GM23338 (cell line): ENCODE results near the gene C5orf22. TPM values are rescaled to one million over a fixed set of nuclear protein-coding genes. Genes with fewer than 3 reads are reported as not detected.

ENCODE experiments used
- ATAC-seq: fragments of 200-7000 bp; cut with Tn5 transposase; 3 replicates; pipeline ENCODE4 v1.9.1; 2020
- DNase-seq: peaks from one replicate; pipeline ENCODE4 v3.0.0-alpha.2; 2015; ENCODE audit warnings: low spot score
- H2AFZ ChIP-seq: fragments of 200-600 bp; sonication (generic); 2 replicates; pipeline ENCODE4 v1.8.0; 2016; ENCODE audit warnings: antibody characterized with exemption, mild to moderate bottlenecking, moderate library complexity
- H3F3A ChIP-seq: fragments of 200-600 bp; sonication (generic); replicated peaks from 2 replicates; pipeline ENCODE4 v1.8.0; 2017; ENCODE audit warnings: antibody characterized with exemption, mixed run types, low read depth
- H3K27ac ChIP-seq: fragments of 200-600 bp; sonication (generic); 2 replicates; pipeline ENCODE4 v1.6.1; 2016; ENCODE audit warnings: low read depth
- H3K27me3 ChIP-seq: fragments of 200-600 bp; sonication (generic); 2 replicates; pipeline ENCODE4 v1.8.0; 2016; ENCODE audit warnings: mild to moderate bottlenecking, mixed run types, moderate library complexity; ENCODE audit not compliant: insufficient read depth
- H3K36me3 ChIP-seq: fragments of 200-600 bp; sonication (generic); 2 replicates; pipeline ENCODE4 v1.8.0; 2016; ENCODE audit warnings: mild to moderate bottlenecking; ENCODE audit not compliant: insufficient read depth
- H3K4me1 ChIP-seq: fragments of 200-600 bp; sonication (generic); 2 replicates; pipeline ENCODE4 v1.8.0; 2016; ENCODE audit warnings: mild to moderate bottlenecking, moderate library complexity; ENCODE audit not compliant: insufficient read depth
- H3K4me2 ChIP-seq: fragments of 200-600 bp; sonication (generic); 2 replicates; pipeline ENCODE4 v1.7.1; 2017; ENCODE audit warnings: mixed run types
- H3K4me3 ChIP-seq: fragments of 200-600 bp; sonication (generic); 2 replicates; pipeline ENCODE4 v1.6.1; 2016; ENCODE audit warnings: mixed run types
- H3K79me2 ChIP-seq: fragments of 200-600 bp; sonication (generic); replicated peaks from 2 replicates; pipeline ENCODE4 v1.8.0; 2017; ENCODE audit warnings: mild to moderate bottlenecking; ENCODE audit not compliant: insufficient read depth
- H3K9me2 ChIP-seq: fragments of 200-600 bp; sonication (generic); 2 replicates; pipeline ENCODE4 v1.8.0; 2017; ENCODE audit not compliant: insufficient read depth
- H4K20me1 ChIP-seq: fragments of 200-600 bp; sonication (generic); replicated peaks from 2 replicates; pipeline ENCODE4 v1.8.0; 2017; ENCODE audit warnings: mild to moderate bottlenecking; ENCODE audit not compliant: insufficient read depth
- H3K27ac Mint-ChIP-seq: 2 replicates; pipeline ENCODE4 v1.8.0; 2020; ENCODE audit warnings: inconsistent platforms, mild to moderate bottlenecking, moderate library complexity, mixed read lengths
- H3K27me3 Mint-ChIP-seq: 3 replicates; pipeline ENCODE4 v1.8.0; 2022; ENCODE audit warnings: low read depth, mild to moderate bottlenecking, moderate library complexity, mixed read lengths, inconsistent platforms; ENCODE audit not compliant: insufficient read depth, poor library complexity
- H3K36me3 Mint-ChIP-seq: 3 replicates; pipeline ENCODE4 v1.8.0; 2021; ENCODE audit warnings: low read depth, mild to moderate bottlenecking, inconsistent platforms, moderate library complexity, mixed read lengths
- H3K4me1 Mint-ChIP-seq: 3 replicates; pipeline ENCODE4 v1.8.0; 2020; ENCODE audit warnings: mild to moderate bottlenecking, inconsistent platforms, mixed read lengths
- H3K4me3 Mint-ChIP-seq: 3 replicates; pipeline ENCODE4 v1.8.0; 2021; ENCODE audit warnings: moderate library complexity, mild to moderate bottlenecking, inconsistent platforms, mixed read lengths
- H3K9me3 Mint-ChIP-seq: 3 replicates; pipeline ENCODE4 v1.8.0; 2020; ENCODE audit warnings: moderate library complexity, mild to moderate bottlenecking, inconsistent platforms, mixed read lengths
- CREB1 ChIP-seq: fragments of 250-450 bp; sonication (Bioruptor Pico); IDR thresholded peaks from 2 replicates; pipeline ENCODE4 v1.5.0; 2020; ENCODE audit warnings: low read depth, mild to moderate bottlenecking, moderate library complexity
- EZH2 ChIP-seq: fragments of 200-600 bp; sonication (generic); IDR thresholded peaks from one replicate; pipeline ENCODE4 v1.8.0; 2017; ENCODE audit warnings: antibody characterized with exemption, mild to moderate bottlenecking, low read depth; ENCODE audit not compliant: unreplicated experiment
- EZH2phosphoT487 ChIP-seq: fragments of 200-600 bp; sonication (generic); IDR thresholded peaks from one replicate; pipeline ENCODE4 v1.8.1; 2018; ENCODE audit warnings: antibody characterized with exemption; ENCODE audit not compliant: unreplicated experiment
- JUNB ChIP-seq: IDR thresholded peaks from one replicate; pipeline ENCODE4 v1.6.1; 2016; ENCODE audit warnings: antibody characterized with exemption; ENCODE audit not compliant: unreplicated experiment
- NANOG ChIP-seq: IDR thresholded peaks from 2 replicates; pipeline ENCODE4 v1.6.1; 2016; ENCODE audit warnings: antibody characterized with exemption, borderline replicate concordance
- POLR2AphosphoS5 ChIP-seq: IDR thresholded peaks from 2 replicates; pipeline ENCODE4 v1.6.1; 2016; ENCODE audit warnings: antibody characterized with exemption, low read depth
- REST ChIP-seq: IDR thresholded peaks from one replicate; pipeline ENCODE4 v1.6.1; 2018; ENCODE audit warnings: antibody characterized with exemption; ENCODE audit not compliant: unreplicated experiment
- STAT1 ChIP-seq: IDR thresholded peaks from one replicate; pipeline ENCODE4 v1.6.1; 2016; ENCODE audit warnings: antibody characterized with exemption; ENCODE audit not compliant: unreplicated experiment
- ZNF114 ChIP-seq: fragments of 250-450 bp; sonication (Bioruptor Pico); IDR thresholded peaks from 2 replicates; pipeline ENCODE4 v1.5.0; 2020; ENCODE audit warnings: mild to moderate bottlenecking, moderate library complexity
- ZNF331 ChIP-seq: fragments of 250-450 bp; sonication (Bioruptor Pico); IDR thresholded peaks from 2 replicates; pipeline ENCODE4 v1.5.0; 2020; ENCODE audit warnings: low read depth, mild to moderate bottlenecking, moderate library complexity
- polyA plus RNA-seq: library from polyadenylated mRNA; unstranded; fragments of >200 nt; fragmentation: Nextera tagmentation; extraction: Ambion mirVana; gene quantifications from 2 replicates; pipeline ENCODE4 v1.2.1, GENCODE V29; 2016
- total RNA-seq: library from RNA; depleted of rRNA; stranded (reverse); fragments of >200 nt; shearing (Covaris generic); gene quantifications from 2 replicates; pipeline ENCODE4 v1.2.3, GENCODE V29; 2014
- TF ChIP-seq, protein P1 (sequence below): fragments of 250-450 bp; sonication (Bioruptor Pico); IDR thresholded peaks from 2 replicates; pipeline ENCODE4 v1.5.0; 2020; ENCODE audit warnings: mild to moderate bottlenecking, moderate library complexity
- TF ChIP-seq, protein P2 (sequence below), 2 experiments: fragments of 200-600 bp in 1 of 2; sonication (generic) in 1 of 2; conservative IDR thresholded peaks; 2 replicates each; pipeline versions ENCODE4 v1.5.1 to v1.6.1; 2016 to 2017; ENCODE audit warnings: antibody characterized with exemption in 2 of 2, low read depth in 2 of 2, mild to moderate bottlenecking in 2 of 2, moderate library complexity in 1 of 2
- TF ChIP-seq, protein P3 (sequence below): IDR thresholded peaks from 2 replicates; pipeline ENCODE4 v1.6.1; 2016; ENCODE audit warnings: antibody characterized with exemption

C5orf22 gene
- total and polyA plus RNA-seq, 2 experiments from 2014 or later: 13.6 to 30.9 TPM

DNA sequence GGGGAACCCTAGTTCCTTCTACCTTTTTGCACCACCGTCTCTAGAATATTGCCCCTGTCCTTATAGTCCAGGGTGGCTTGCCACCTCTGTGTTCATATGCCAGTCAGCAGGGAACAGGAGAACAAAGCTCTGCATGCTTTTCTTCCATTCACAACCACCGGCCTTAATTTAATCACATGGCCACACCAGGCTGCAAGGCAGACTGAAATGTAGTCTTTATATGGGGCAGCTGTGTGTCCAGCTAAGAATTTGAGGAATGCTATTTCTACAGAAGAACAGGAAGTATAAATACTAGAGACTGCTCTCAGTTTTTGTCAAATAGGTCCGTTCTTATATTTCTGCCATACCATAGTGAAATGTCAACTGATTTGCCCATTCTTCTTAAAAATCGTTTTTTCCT is 5.8 kb downstream of the C5orf22 start:
- peaks cover 10% of the 10 kb centered on the region for H3K4me1 Mint-ChIP-seq
- DNase-seq (no peak), ATAC-seq (no peak)
- no peak overlapping the region for H3K4me3 Mint-ChIP-seq
- TF ChIP-seq, protein P1, sequence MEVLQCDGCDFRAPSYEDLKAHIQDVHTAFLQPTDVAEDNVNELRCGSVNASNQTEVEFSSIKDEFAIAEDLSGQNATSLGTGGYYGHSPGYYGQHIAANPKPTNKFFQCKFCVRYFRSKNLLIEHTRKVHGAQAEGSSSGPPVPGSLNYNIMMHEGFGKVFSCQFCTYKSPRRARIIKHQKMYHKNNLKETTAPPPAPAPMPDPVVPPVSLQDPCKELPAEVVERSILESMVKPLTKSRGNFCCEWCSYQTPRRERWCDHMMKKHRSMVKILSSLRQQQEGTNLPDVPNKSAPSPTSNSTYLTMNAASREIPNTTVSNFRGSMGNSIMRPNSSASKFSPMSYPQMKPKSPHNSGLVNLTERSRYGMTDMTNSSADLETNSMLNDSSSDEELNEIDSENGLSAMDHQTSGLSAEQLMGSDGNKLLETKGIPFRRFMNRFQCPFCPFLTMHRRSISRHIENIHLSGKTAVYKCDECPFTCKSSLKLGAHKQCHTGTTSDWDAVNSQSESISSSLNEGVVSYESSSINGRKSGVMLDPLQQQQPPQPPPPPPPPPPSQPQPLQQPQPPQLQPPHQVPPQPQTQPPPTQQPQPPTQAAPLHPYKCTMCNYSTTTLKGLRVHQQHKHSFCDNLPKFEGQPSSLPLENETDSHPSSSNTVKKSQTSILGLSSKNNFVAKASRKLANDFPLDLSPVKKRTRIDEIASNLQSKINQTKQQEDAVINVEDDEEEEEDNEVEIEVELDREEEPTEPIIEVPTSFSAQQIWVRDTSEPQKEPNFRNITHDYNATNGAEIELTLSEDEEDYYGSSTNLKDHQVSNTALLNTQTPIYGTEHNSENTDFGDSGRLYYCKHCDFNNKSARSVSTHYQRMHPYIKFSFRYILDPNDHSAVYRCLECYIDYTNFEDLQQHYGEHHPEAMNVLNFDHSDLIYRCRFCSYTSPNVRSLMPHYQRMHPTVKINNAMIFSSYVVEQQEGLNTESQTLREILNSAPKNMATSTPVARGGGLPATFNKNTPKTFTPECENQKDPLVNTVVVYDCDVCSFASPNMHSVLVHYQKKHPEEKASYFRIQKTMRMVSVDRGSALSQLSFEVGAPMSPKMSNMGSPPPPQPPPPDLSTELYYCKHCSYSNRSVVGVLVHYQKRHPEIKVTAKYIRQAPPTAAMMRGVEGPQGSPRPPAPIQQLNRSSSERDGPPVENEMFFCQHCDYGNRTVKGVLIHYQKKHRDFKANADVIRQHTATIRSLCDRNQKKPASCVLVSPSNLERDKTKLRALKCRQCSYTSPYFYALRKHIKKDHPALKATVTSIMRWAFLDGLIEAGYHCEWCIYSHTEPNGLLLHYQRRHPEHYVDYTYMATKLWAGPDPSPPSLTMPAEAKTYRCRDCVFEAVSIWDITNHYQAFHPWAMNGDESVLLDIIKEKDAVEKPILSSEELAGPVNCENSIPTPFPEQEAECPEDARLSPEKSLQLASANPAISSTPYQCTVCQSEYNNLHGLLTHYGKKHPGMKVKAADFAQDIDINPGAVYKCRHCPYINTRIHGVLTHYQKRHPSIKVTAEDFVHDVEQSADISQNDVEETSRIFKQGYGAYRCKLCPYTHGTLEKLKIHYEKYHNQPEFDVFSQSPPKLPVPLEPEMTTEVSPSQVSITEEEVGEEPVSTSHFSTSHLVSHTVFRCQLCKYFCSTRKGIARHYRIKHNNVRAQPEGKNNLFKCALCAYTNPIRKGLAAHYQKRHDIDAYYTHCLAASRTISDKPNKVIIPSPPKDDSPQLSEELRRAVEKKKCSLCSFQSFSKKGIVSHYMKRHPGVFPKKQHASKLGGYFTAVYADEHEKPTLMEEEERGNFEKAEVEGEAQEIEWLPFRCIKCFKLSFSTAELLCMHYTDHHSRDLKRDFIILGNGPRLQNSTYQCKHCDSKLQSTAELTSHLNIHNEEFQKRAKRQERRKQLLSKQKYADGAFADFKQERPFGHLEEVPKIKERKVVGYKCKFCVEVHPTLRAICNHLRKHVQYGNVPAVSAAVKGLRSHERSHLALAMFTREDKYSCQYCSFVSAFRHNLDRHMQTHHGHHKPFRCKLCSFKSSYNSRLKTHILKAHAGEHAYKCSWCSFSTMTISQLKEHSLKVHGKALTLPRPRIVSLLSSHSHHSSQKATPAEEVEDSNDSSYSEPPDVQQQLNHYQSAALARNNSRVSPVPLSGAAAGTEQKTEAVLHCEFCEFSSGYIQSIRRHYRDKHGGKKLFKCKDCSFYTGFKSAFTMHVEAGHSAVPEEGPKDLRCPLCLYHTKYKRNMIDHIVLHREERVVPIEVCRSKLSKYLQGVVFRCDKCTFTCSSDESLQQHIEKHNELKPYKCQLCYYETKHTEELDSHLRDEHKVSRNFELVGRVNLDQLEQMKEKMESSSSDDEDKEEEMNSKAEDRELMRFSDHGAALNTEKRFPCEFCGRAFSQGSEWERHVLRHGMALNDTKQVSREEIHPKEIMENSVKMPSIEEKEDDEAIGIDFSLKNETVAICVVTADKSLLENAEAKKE (CRISPR knock-in tag): no peak
- no peak for TF ChIP-seq ZNF114
- TF ChIP-seq POLR2AphosphoS5: no peak
- TF ChIP-seq, protein P2, sequence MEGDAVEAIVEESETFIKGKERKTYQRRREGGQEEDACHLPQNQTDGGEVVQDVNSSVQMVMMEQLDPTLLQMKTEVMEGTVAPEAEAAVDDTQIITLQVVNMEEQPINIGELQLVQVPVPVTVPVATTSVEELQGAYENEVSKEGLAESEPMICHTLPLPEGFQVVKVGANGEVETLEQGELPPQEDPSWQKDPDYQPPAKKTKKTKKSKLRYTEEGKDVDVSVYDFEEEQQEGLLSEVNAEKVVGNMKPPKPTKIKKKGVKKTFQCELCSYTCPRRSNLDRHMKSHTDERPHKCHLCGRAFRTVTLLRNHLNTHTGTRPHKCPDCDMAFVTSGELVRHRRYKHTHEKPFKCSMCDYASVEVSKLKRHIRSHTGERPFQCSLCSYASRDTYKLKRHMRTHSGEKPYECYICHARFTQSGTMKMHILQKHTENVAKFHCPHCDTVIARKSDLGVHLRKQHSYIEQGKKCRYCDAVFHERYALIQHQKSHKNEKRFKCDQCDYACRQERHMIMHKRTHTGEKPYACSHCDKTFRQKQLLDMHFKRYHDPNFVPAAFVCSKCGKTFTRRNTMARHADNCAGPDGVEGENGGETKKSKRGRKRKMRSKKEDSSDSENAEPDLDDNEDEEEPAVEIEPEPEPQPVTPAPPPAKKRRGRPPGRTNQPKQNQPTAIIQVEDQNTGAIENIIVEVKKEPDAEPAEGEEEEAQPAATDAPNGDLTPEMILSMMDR (conservative IDR thresholded peaks at IDR 0.05; ENCODE audit: low read depth in 2 of 2): no peak
- TF ChIP-seq STAT1: no peak
- TF ChIP-seq REST: no peak
- TF ChIP-seq, protein P3, sequence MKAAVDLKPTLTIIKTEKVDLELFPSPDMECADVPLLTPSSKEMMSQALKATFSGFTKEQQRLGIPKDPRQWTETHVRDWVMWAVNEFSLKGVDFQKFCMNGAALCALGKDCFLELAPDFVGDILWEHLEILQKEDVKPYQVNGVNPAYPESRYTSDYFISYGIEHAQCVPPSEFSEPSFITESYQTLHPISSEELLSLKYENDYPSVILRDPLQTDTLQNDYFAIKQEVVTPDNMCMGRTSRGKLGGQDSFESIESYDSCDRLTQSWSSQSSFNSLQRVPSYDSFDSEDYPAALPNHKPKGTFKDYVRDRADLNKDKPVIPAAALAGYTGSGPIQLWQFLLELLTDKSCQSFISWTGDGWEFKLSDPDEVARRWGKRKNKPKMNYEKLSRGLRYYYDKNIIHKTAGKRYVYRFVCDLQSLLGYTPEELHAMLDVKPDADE: no peak
- no peak for TF ChIP-seq ZNF331 (CRISPR knock-in tag)
- no peak for TF ChIP-seq EZH2phosphoT487
- TF ChIP-seq JUNB: no peak
- TF ChIP-seq CREB1: no peak
- TF ChIP-seq NANOG: no peak
- no peak for TF ChIP-seq EZH2
- peaks cover 3% of the 10 kb centered on the region; the same call in 1 of the 2 replicates for H4K20me1 ChIP-seq
- no peaks in the 10 kb centered on the region for H3K27me3 Mint-ChIP-seq
- no peak overlapping the region for H3K4me3 ChIP-seq
- H3K79me2 ChIP-seq: peaks cover 15% of the 10 kb centered on the region
- H3K36me3 Mint-ChIP-seq: peaks cover 66% of the 10 kb centered on the region
- no peak overlapping the region for H3K27ac Mint-ChIP-seq
- peaks cover 52% of the 10 kb centered on the region for H3K36me3 ChIP-seq
- H3K27me3 ChIP-seq: no peaks in the 10 kb centered on the region
- H3K27ac ChIP-seq: no peak overlapping the region
- no peak overlapping the region for H3K4me2 ChIP-seq
- no peaks in the 10 kb centered on the region for H3F3A ChIP-seq
- no peaks in the 10 kb centered on the region for H3K9me2 ChIP-seq
- no peak overlapping the region for H2AFZ ChIP-seq
- H3K4me1 ChIP-seq: peaks cover 6% of the 10 kb centered on the region; the same call in 1 of the 2 replicates
- H3K9me3 Mint-ChIP-seq: no peaks in the 10 kb centered on the region
